HL-60/S4 (cell line): ENCODE data around the gene NRG3.

ENCODE experiments used
- in situ Hi-C: fragments of 300-500 bp; cut with MboI; formaldehyde crosslinking; loops from 2 replicates; pipeline ENCODE4 v1.14.3; 2022; ENCODE audit warnings: low sequenced_read_pairs

Gene NRG3

DNA sequence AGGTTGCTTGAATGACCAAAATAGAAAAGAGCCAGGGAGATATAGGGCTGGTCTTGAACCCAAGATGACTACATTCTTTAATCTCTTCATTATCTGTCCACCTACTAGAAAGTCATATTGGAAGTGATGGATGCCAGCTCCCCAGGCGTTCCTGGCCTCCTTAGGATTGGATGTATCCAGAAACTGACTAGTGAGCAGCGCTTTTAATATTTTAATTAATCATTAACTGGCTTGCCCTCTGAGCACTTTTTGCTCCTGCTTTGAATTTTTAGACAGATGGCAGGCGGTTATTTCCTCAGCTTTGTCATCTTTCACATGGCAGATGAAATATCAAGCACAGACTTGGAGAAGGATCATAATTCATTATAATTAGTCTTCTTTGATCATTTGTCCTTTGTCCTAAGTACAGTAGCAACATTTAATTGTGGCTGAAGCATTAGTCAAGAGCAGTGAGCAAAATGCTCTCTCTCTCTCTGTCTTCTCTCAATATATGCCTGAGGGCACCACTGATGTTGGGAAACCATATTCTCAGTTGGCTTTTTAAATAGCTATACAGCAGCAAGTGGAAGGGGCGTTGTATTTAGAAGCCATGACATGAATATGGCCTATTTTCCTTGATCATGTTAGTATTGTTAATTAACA lies 588.0 kb downstream of the NRG3 start:
- in situ Hi-C loops: no loop called here

DNA sequence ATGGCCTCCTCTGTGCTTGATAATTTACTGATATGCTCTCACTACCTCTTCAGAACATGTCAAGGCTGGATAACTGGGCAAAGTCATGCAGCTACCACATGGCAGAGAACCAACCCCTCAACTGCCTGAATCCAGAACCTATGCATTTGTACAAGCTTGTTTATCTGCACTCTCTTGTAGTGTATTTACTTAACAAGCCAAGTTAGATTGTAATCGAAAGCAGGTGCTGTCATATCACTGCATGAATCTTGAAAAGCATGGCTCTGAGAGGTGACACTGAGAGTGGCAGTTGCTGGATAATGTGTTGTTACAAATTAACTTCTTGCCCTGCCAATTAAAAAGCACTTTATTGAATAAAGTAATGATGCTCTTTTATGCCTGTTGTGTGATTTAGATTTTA lies 588.6 kb downstream of the NRG3 start:
- in situ Hi-C loops: no loop called here

DNA sequence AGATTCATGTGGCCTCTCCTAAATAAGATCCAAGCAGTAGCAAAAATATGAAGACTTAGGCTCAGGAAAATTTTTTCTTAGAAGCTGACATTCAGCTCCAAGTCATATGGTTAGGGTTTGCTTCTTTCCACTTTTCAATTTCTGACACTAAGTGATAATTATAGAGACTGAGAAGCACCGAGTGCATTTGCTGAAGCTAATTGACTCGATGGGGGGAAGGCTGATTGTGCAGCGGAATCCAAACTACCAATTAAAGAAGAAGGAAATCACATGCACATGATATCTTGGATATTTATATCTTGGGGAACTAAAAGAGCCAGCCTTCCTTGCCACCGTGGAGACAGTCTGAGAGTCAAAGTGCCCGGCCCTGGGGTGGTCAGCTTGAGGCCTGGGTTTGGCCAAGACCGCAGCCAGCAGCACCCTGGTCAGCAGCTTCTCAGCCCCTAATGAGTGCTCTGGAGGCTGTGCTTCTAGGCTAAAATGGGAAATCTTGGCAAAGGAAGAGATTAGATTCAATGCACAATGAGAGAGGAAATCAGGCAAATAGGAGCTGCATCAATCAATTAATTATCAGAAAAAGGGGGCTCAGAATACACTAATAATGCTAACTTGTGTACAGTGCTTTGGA lies 589.3 kb downstream of the NRG3 start:
- in situ Hi-C loops: no loop called here

DNA sequence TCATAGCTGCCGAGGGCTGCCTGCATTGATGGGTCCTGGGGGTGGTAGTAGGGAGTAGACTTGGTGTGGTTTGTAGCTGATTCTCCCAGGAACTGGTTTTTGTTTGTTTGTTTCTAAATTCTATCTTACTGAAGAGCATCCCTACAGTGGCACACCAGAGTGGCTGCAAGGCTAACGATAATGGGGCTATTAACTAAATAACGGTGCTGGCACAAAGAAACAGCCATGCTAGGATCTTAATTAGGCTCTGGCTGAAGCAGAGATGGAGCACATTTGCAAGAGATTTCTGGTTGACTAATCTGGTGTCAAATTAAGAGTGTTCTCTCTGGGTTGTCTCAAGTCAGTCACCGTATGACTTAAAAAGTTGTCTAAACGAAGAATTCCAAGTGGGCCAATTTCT lies 590.0 kb downstream of the NRG3 start:
- in situ Hi-C loops: no loop called here

DNA sequence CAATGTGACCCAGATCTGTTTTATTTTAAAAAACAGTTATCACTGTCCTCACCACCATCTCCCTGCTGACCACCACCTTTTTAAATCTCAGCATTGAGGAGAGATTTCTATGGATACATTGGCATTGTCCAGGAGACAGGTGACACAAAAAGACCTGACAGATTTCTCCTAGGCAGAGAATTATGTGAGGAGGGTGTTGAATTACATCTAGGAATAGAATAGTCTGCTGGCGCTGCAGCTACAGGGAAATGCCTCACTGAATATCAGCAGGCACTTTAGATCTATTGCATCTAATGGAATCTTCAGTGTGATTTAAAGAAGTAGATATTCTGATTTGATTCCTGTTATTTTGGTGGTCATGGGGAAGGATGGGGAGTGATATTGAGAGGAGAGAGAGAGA lies 593.5 kb downstream of the NRG3 start:
- in situ Hi-C loops: no loop called here

DNA sequence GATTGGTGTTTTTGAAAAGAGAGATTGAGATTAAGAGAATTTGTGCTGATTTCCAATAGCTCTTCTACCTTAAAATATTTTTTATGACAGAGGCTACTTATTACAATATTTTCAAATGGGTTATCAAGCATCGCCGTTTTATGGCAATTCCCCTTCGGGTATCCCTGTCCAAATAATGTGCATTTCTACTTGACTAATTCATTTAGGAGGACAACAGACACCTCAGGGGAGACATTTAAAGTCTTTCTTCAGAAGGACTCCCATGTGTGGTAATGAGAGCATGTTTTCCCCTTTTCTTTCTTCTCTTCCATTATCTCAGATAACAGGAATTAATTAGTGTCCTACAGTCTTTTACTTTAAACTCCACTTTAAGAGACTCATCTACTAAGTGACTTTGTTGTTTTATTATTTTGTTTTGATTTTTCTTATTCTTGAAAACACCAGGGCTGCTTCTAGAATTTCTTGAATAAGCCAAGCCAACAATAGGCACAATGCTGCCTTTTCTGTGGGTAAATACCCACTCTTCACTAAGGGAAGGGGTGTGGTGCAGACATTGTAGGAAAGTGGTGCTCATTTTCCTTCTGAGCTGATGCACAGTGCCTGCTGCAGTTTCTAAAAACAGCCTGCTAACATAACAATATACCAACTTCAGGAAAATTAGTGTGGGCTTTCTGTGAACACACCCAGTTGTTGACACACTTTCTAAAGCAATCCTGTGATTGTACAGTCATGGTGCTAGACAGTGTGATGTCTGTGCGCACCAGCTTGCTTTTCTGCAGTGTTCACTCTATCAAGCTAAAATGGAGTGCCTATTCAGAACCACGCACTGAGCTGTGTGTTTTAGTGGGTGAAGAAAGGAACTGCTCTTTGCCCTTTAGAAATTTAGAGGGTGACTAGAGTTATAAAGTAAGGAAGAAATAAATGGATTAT lies 597.7 kb downstream of the NRG3 start:
- in situ Hi-C loops: no loop called here

DNA sequence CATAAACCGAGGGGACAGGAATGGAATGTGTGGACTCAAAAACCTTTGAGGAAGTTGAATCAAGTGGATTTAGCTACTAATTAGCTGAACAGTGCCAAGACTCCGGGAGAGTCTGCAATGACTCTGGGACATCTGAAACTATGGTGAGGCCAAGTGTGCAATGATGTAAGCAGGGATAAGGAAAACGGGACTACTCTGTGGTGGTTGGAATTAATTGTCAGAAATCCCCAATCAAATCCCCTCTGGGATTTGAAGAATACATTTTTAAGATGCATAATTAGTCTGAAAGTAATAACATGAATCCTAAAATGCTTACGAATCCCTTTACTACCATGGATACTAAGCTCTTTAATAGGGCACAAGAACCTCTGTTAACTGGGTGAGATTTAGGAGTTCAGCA lies 602.8 kb downstream of the NRG3 start:
- in situ Hi-C loops: no loop called here

DNA sequence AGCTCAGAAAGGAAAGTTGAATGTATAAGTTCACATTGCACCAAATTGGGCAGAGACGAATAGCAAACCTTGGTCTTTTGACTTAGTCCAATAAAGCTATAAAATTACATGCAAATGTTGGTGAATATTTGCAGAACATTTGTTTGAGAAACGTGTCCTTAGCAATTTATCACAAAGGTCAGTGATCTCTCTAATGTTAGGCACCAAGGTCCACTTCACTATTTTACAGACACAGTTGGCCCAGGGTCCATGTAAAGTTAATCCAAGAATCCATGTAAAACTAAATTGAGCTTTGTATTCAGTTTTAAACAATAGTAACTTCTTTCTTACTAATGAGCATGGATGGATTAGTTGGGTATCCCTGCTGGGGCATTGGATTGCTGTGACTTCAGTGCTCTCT lies 617.7 kb downstream of the NRG3 start:
- in situ Hi-C loops: no loop called here

DNA sequence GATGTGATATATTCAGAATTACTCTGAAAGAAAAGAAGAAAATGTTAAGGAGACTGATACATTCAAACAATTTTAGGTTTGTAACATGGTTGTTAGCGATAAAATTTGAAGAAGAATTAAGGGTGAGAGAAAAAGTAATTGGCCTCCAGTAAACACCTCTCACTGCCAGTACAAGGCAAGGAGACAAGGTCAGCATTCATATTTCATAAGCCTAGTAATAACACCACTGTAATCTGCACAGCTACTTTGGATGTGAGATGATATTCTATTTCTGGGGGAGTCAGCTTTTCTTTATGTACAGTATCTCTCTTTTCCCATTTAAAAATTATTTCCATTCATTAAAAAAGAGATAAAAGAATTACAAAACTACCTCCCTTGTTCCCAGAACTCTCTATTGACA lies 621.1 kb downstream of the NRG3 start:
- in situ Hi-C loops: no loop called here

DNA sequence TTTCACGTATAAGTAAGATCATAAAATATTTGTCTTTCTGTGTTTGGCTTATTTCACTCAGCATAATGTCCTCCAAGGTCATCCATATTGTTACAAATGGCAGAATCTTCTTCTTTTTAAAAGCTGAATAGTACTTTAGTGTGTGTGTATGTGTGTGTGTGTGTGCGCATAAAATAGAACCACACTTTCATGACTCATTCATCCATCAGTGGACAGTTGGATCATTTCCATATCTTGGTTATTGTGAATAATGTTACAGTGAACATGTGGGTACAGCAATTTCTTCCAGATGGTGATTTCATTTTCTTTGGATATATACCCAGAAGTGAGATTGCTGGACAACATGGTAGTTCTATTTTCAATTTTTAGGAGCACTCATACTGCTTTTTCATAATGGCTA lies 622.4 kb downstream of the NRG3 start:
- in situ Hi-C loops: no loop called here

DNA sequence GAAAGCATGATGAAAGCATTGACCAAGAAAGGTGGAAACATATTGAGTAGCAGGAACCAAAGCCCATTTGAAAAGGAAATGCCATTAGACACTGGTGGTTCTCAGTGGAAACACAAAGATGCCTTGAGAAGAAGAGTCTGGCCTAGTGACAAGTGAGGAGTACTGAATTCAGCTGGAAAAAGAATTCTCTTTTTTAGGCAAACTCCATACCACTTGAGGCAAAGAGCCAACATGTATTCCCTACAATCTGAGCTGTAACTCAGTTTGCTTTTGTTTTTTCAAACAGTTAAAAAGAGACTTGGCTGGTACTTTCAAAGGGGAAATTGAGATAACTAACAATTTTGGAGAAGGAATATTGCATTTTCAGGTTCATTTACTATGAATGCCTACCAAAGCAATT lies 624.0 kb downstream of the NRG3 start:
- in situ Hi-C loops: no loop called here

DNA sequence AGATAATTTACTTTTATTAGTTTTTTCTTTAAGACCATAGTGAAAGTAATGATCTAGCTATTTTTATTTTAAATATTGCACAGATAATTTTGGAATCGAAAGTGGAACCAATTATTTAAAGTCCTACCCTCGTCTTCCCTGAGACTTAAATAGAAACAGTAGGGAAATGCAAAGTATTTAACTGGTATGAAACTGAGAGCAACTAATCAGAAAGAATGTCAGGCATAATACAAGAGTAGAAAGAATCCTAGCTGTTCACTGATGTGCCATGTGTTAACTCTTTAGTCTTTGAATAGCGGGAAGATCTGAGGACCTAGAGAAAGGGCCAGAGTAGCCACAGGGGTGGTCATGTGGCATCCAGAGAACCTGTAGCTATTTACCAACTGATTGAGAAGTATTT lies 630.0 kb downstream of the NRG3 start:
- in situ Hi-C loops: no loop called here

DNA sequence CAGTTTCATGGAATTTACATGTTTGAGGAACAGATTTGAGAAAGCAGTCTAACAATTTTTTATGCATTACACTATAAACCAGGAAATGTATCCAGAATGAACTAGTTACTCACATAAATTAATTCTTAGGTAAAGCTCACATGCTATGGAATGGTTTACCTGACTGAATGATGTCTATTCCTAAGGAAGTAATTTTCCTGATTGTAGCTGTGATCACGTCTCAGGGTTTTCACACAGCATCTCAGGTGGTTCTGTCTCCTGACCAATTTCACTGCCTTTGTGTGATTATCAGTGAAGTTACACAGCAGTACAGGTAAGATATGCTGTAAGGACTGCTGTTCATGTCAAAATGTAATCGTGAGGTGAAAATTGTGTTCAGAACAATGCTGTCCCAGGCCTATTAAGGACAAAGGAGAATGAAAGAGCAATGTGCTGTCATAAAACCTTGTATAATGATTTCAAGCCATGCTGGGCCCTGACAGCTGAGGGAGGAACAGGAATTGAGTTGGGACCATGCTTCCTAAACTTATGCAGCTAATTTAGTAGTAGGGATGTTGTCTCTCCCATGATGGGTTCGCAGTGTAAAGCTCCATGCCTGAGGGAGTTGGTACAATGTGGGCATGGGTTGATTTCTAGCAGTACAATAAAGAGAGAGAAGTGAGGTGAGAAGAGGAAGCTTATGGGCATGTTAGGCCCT lies 631.8 kb downstream of the NRG3 start:
- in situ Hi-C loops: no loop called here

DNA sequence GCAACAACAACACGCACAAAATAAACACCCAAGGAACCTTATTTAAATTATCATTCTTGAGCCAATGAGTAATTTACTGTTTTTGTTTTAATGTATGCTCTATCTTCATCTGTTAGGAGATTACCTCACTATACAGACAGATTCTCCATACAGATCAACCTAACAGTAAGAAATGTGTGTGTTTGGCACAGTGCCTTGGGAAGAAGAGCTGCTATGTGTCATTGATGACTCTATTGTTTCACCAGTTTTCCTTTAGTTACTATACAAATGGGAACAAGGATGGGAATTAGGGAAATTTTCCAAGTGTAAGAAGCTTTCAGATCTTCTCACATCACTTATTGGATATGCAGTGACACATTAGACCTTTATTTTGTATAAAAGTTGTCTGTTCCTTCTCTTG lies 640.3 kb downstream of the NRG3 start:
- in situ Hi-C loops: no loop called here

DNA sequence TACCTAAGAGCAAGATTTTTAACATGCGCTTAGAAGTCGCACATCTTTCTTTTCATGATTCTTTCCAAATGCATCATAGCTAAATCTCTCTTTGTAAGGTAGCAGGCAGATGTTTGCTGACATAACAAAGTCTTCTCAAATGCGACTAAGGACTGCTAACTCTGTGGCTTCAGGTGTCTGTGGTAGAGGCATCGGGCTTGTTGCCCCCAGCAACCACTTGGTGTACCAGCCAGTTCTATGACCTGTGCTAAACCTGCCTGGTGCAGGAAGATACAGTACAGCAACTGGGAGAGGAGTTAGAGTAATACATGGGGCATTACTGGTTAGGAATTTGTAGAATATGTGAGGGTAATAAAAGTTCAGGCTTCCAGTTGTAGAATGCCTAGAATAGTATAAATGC lies 654.1 kb downstream of the NRG3 start:
- in situ Hi-C loops: no loop called here

DNA sequence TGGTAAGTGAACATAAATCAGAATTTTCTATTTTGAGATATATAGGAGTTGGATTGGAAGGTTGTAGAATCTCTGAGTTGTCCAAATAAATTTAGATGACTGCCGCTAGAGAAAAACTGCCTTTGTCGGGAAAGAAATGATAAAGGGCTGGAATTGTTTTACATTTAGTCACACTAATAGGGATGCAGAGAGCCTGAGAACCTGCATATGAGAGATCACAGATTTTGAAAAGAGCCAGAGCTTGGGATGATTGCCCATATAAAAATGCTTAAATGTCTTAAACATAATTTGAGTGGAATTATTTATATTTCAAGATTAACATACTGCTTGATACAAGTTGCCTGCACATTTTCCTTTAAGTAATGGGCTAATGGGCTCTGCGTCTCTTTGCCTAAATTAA lies 660.5 kb downstream of the NRG3 start:
- in situ Hi-C loops: no loop called here

DNA sequence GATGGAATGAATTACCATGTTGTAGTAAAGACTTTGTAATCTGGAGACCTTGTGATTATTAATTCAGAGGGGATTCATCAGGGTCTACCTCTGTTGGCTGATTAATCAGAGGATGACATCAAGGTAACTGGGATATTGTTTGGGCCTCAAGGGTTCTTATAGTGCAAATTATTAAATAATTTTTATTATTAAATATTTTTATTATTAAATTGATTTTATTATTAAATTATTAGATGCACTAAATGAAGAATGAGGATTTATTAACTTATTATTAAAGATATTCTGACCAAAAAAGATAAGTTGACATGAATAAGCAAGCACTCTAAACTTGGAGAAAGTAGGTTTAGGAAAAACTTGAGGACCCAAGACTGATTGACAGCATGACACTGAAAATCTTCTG lies 661.7 kb downstream of the NRG3 start:
- in situ Hi-C loops: no loop called here

DNA sequence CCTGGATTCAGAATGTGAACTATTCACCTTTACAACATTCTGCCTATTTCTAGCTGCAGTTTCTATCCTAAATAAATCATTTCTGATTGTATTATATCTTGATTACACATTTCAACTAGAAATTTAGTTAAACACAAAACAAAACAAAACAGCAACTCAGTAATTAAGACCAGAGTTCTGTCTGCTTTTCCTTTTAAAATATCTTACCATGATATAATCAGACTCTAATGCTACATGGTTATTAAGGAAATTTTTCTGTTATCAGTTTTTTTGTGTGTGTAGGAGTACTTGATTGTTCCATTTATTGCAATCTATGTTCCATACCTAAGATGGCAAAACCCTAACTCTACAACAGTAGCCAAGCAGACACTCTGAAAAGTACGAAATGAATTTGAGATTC lies 663.3 kb downstream of the NRG3 start:
- in situ Hi-C loops: no loop called here

DNA sequence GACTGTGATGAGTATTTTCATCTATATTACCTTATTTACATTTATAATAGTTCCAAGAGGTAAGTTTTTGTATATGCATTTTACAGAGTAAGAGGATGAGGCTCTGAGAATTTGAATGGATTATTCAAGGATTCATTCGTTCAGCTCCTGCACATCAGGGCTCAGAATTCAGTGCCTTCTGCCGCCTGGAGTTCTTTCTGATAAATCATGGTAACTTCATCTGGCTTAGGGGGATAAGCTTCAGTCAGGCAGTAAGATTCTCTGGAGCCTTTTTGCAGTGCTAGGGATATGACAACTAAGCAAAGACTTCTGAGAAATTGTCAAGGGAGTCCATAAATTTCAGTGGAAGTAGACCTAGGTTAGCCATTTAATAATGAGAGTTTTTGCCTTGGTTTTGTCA lies 668.6 kb downstream of the NRG3 start:
- in situ Hi-C loops: no loop called here

DNA sequence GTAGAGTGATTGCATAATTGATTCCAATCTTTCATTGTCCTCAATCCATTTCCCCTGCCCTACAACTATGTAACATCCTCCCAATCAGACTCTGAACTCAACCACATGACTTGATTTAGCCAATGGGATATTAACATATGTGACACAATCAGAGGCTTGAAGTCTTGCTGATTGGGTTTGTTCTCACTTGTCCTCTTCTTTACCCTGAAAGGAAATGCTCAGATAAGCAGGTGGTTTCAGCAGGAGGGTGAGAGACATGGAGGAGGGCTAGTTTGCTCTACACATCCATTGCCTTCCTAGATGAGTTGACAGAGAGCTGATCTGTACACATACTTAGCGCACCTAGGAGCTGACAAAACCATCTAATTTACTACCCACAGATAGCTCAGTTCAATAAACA lies 669.4 kb downstream of the NRG3 start:
- in situ Hi-C loops: no loop called here

DNA sequence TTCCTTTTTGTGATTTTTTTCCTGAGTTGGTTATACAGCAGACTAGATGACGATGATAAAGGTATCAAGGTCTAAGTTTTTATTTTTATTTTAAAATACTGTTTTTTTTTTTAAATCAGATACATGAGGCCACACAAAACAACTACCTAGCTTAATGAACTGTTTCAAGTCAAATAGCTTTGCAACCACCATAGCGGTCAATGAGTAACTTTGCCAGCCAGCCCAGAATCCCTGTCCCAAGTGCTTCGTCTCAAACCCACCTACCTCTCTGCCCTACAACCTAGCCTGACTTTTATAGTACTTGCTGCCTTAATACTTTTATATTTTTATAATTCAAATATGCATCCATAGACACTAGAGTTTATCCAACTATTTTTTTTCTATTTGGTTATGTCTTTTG lies 676.5 kb downstream of the NRG3 start:
- in situ Hi-C loops: no loop called here

DNA sequence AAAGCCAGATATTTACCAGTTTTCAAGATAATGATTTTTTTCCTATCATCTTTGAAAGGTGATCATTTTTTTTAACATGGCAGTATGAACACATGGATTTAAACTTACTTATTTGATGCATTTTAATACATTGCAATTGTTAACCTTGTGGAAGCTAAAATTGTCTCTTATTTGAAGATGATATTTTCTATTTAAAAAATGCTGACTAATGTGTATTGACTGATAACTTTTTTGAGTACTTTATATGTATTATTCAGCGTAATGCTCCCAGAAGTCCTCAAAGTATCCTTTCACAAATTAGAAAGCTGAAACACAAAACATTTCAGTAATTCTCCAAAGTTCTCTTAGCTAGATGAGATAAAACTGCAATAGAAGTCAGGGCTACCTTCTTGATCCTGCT lies 677.3 kb downstream of the NRG3 start:
- in situ Hi-C loops: no loop called here
